Stomach (tissue), 9 donors: ENCODE data around the gene SCFD2. TPM values are rescaled to one million over a fixed set of nuclear protein-coding genes. Genes with fewer than 3 reads are reported as not detected.

Experiments
- DNase-seq, 2 donors: peaks; one replicate each; pipeline versions ENCODE4 v3.0.0 to v3.0.0-alpha.2; 2013 to 2019
- H3K27ac ChIP-seq, 5 donors: fragments of 200-600 bp in 4 of 5; sonication (generic) in 4 of 5; one replicate each; pipeline ENCODE4 v1.5.1; 2013 to 2019; ENCODE audit warnings: mild to moderate bottlenecking in 1 of 5, moderate library complexity in 1 of 5
- H3K27me3 ChIP-seq, 3 donors: fragments of 200-600 bp; sonication (generic); one replicate each; pipeline ENCODE4 v1.5.1; 2017 to 2019; ENCODE audit warnings: mixed run types in 1 of 3
- H3K36me3 ChIP-seq, 4 donors: fragments of 200-600 bp; sonication (generic); 1 replicate in 3 of 4; 2 replicates in 1 of 4; pipeline ENCODE4 v1.5.1; 2016 to 2019
- H3K4me1 ChIP-seq, 4 donors: fragments of 200-600 bp; sonication (generic); one replicate each; pipeline ENCODE4 v1.5.1; 2016 to 2019
- H3K4me3 ChIP-seq, 4 donors: fragments of 200-600 bp; sonication (generic) in 3 of 4; one replicate each; pipeline ENCODE4 v1.5.1; 2016 to 2019; ENCODE audit warnings: mild to moderate bottlenecking in 1 of 4
- H3K9me3 ChIP-seq, 4 donors: fragments of 200-600 bp; sonication (generic); one replicate each; pipeline ENCODE4 v1.5.1; 2016 to 2019
- CTCF ChIP-seq, 7 experiments: fragments of 450-650 bp in 4 of 7; fragments of 200-600 bp in 3 of 7; sonication (generic) in 3 of 7; IDR thresholded peaks; one replicate each; pipeline ENCODE4 v1.5.1; 2016 to 2019; ENCODE audit warnings: antibody characterized with exemption in 7 of 7, control low read depth in 2 of 7, mild to moderate bottlenecking in 1 of 7
- EP300 ChIP-seq: sonication (generic); formaldehyde crosslinking; IDR thresholded peaks from one replicate; pipeline ENCODE4 v1.6.1; 2017; ENCODE audit warnings: antibody characterized with exemption
- POLR2A ChIP-seq, 4 donors: fragments of 450-650 bp; IDR thresholded peaks; one replicate each; pipeline ENCODE4 v1.6.1; 2016; ENCODE audit warnings: antibody characterized with exemption in 4 of 4, control low read depth in 2 of 4, mild to moderate bottlenecking in 1 of 4, moderate library complexity in 1 of 4
- POLR2AphosphoS5 ChIP-seq, 3 donors: sonication (generic); formaldehyde crosslinking; IDR thresholded peaks; one replicate each; pipeline ENCODE4 v1.6.1; 2016; ENCODE audit warnings: antibody characterized with exemption in 3 of 3
- WGBS, 5 donors: extraction: QIAGEN DNeasy Blood & Tissue Kit in 3 of 5; methylation state at CpG; one replicate each; pipeline versions ENCODE4 v1.1.5 to v1.1.7; 2013 to 2018; 5-methylcytosine and 5-hydroxymethylcytosine counted together
- intact Hi-C: fragments of 100-400 bp; cut with DNase I; formaldehyde crosslinking; loops from one replicate; pipeline ENCODE4 v1.15.1; 2023; ENCODE audit warnings: low total_unique reads
- polyA plus RNA-seq, 3 donors: library from polyadenylated mRNA; stranded (reverse); fragments of 200-250 nt; gene quantifications; one replicate each; pipeline ENCODE4 v1.2.3, GENCODE V29; 2013
- total RNA-seq, 5 donors: library from RNA; depleted of rRNA; stranded (reverse); fragments of >200 nt; gene quantifications; one replicate each; pipeline versions ENCODE4 v1.1.0 to v1.2.3, GENCODE V29; 2014 to 2016
- donor health status: healthy with polysubstance abuse.
- donor health status: Bipolar disorder and iron deficiency.
- donor health status: healthy.

SCFD2 gene
- total and polyA plus RNA-seq, 8 donors: 2.9 to 40.2 (median 11.1) TPM

- WGBS, 5 donors: 34 to 58% (median 35%) methylated on average over 1 of the region's 1 CpG
- intact Hi-C loops: no loop called here
- Histone ChIP-seq H3K4me1 (peaks cover 6 to 38% (median 17%) of the 10 kb centered on the region in 4 donors), H3K36me3 (no peaks in the 10 kb centered on the region), H3K9me3 (no peaks in the 10 kb centered on the region), H3K27me3 (no peaks in the 10 kb centered on the region), H3K4me3 (no peak overlapping the region), H3K27ac (no peak overlapping the region)
- peak; percentile 28 to 77 for DNase-seq
- no peak for TF ChIP-seq POLR2A (IDR thresholded peaks at IDR 0.05)
- TF ChIP-seq POLR2AphosphoS5 (IDR thresholded peaks at IDR 0.05): no peak
- TF ChIP-seq CTCF (IDR thresholded peaks at IDR 0.05): no peak
- TF ChIP-seq EP300: no peak
Measured at GRCh38 chr4:52873191-52873590, 492.7 kb downstream of the SCFD2 start.

GRCh38 chr4:52870225-52870624 is 495.6 kb downstream of the SCFD2 start:
- Histone ChIP-seq H3K27me3 (no peaks in the 10 kb centered on the region), H3K9me3 (no peaks in the 10 kb centered on the region), H3K27ac (peak overlapping the region in 1 of 5 donors; percentile 46), H3K4me3 (no peak overlapping the region), H3K36me3 (peaks cover 0 to 7% (median 2%) of the 10 kb centered on the region in 4 donors), H3K4me1 (peaks cover 6 to 66% (median 23%) of the 10 kb centered on the region in 4 donors)
- intact Hi-C loops: no loop called here
- DNase-seq: peak in 1 of 2 donors; percentile 48
- TF ChIP-seq EP300 (no peak), POLR2AphosphoS5 (IDR thresholded peaks at IDR 0.05) (no peak), POLR2A (IDR thresholded peaks at IDR 0.05) (no peak), CTCF (IDR thresholded peaks at IDR 0.05) (no peak)
- WGBS, 5 donors: 27 to 65% (median 53%) methylated on average over 4 of the region's 4 CpGs

GRCh38 chr4:52869656-52870055 is 496.2 kb downstream of the SCFD2 start:
- WGBS, 5 donors: 57 to 100% (median 90%) methylated on average over 1 of the region's 1 CpG

GRCh38 chr4:52869196-52869595 is 496.7 kb downstream of the SCFD2 start:
- Histone ChIP-seq H3K9me3 (no peaks in the 10 kb centered on the region), H3K36me3 (peaks cover 0 to 7% (median 3%) of the 10 kb centered on the region in 4 donors), H3K27me3 (no peaks in the 10 kb centered on the region), H3K27ac (peak overlapping the region in 2 of 5 donors; percentile 23 to 46), H3K4me1 (peaks cover 16 to 76% (median 34%) of the 10 kb centered on the region in 4 donors), H3K4me3 (no peak overlapping the region)
- peak; percentile 26 to 76 for DNase-seq
- TF ChIP-seq POLR2AphosphoS5 (IDR thresholded peaks at IDR 0.05) (peak in 1 of 3 donors; percentile 14), CTCF (IDR thresholded peaks at IDR 0.05) (no peak)
- intact Hi-C loops: no loop called here
- WGBS, 5 donors: 62 to 80% (median 72%) methylated on average over 10 to 12 of the region's 12 CpGs

More at GRCh38 chr4:52869656-52870055, 496.2 kb downstream of the SCFD2 start:
- Histone ChIP-seq H3K9me3 (no peaks in the 10 kb centered on the region), H3K36me3 (peaks cover 0 to 7% (median 3%) of the 10 kb centered on the region in 4 donors), H3K27me3 (no peaks in the 10 kb centered on the region), H3K27ac (peak overlapping the region in 2 of 5 donors; percentile 23 to 46), H3K4me3 (no peak overlapping the region), H3K4me1 (peaks cover 11 to 71% (median 29%) of the 10 kb centered on the region in 4 donors)
- DNase-seq: no peak
- no peak for TF ChIP-seq CTCF (IDR thresholded peaks at IDR 0.05)
- TF ChIP-seq EP300: no peak
- TF ChIP-seq POLR2AphosphoS5 (IDR thresholded peaks at IDR 0.05): no peak
- TF ChIP-seq POLR2A (IDR thresholded peaks at IDR 0.05): no peak
- intact Hi-C loops: no loop called here
